ENCODE data around the gene MAML3. TPM values are rescaled to one million over a fixed set of nuclear protein-coding genes. Genes with fewer than 3 reads are reported as not detected.
A peak's percentile ranks its signal among the peaks of the same experiment; 100 is the strongest.
"Not testable (repeated sequence)": the region's sequence is repeated elsewhere in the genome, so short reads cannot be mapped to it uniquely, and the experiment has no call there.

MAML3 gene
- total RNA-seq, 1 donor from 2014 or later: 0.54 TPM

GRCh38 chr4:139711461-139711860, 442.5 kb downstream of the MAML3 start:
- Mint-ChIP-seq H3K4me3 (no peak overlapping the region), H3K27me3 (no peaks in the 10 kb centered on the region), H3K27ac (no peak overlapping the region), H3K36me3 (ENCODE audit: low read depth) (peaks cover 16% of the 10 kb centered on the region), H3K9me3 (no peaks in the 10 kb centered on the region), H3K4me1 (no peaks in the 10 kb centered on the region)
- no peak for DNase-seq
- intact Hi-C loops (cut with micrococcal nuclease): no loop called here

GRCh38 chr4:139710073-139710472, 443.9 kb downstream of the MAML3 start:
- intact Hi-C loops (cut with micrococcal nuclease): no loop called here
- no peak for DNase-seq
- H3K4me1 Mint-ChIP-seq: no peaks in the 10 kb centered on the region
- H3K9me3 Mint-ChIP-seq: no peaks in the 10 kb centered on the region
- no peak overlapping the region for H3K27ac Mint-ChIP-seq
- H3K27me3 Mint-ChIP-seq: no peaks in the 10 kb centered on the region
- H3K4me3 Mint-ChIP-seq: no peak overlapping the region
- peaks cover 29% of the 10 kb centered on the region for H3K36me3 Mint-ChIP-seq (ENCODE audit: low read depth)

DNA sequence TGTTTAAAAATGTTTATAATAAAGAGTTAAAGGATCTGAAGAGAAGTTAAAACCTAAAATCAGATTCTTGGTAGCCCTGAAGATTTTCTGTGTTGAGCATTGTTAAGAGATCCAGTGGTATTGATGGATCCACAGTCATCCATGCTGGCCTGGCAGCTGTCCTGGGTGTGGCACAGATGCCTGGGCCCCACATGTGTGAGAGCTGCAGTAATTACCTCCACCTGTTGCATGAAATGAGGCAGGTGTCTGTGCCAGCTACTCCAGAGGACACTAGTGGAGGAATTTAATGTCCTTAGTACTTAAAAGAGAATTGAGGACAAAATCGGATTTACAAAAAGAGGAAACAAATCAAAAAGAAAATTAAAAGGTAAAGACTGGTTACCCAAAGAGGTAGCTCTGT, 444.3 kb downstream of the MAML3 start:
- Mint-ChIP-seq H3K36me3 (ENCODE audit: low read depth) (peaks cover 30% of the 10 kb centered on the region), H3K9me3 (no peaks in the 10 kb centered on the region), H3K27ac (no peak overlapping the region), H3K4me1 (no peaks in the 10 kb centered on the region), H3K27me3 (no peaks in the 10 kb centered on the region), H3K4me3 (no peak overlapping the region)
- DNase-seq: no peak
- intact Hi-C loops (cut with micrococcal nuclease): no loop called here

DNA sequence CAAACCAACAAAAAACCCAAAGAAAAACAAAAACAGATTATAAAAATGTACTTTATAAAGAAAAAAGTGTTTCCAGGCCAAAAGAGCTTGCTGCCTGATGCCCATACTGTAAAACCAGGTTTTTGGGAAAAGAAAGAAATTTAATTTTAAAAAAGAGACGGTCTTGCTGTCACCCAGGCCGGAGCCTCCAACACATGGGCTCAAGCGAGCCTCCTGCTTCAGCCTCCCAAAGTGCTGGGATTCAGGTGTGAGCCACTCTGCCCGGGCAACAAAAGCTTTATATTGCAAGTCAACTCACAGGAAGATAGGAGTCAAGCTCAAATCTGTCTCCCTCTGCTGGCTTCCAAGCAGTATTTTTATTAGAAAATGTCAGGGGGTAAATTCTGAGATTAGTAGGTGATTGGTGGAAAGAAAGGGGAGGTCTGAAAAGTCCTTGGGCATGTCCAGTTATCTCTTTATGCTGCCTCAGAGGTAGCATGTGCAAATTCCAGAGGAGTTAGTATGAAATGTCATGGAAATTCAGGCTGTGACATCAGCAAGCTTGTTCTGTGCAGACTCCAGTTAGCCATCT, 449.0 kb downstream of the MAML3 start:
- Mint-ChIP-seq H3K36me3 (ENCODE audit: low read depth) (peaks cover 43% of the 10 kb centered on the region), H3K4me3 (no peak overlapping the region), H3K27ac (no peak overlapping the region), H3K27me3 (no peaks in the 10 kb centered on the region), H3K9me3 (no peaks in the 10 kb centered on the region), H3K4me1 (peaks cover 2% of the 10 kb centered on the region)
- intact Hi-C loops (cut with micrococcal nuclease): no loop called here
- DNase-seq: no peak

DNA sequence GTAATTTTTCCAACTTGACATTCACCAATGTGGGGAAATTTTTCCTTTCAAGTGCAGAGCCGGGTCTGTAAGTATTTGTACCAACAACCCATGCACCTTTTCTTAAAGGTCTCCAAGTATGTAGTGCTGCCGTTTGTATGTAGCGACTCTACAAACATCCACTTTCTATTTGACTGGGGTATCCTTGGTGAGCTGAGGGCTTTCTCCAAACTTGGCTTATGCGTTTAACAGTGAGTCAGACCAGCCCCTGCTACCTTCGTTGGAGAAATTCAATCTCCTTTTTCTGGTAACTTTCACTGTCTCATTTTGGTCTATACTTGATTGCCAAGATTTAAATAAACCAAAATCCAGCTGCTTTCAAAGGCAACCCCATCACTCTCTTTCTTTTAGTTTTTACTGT, 453.4 kb downstream of the MAML3 start:
- Mint-ChIP-seq H3K27me3 (no peaks in the 10 kb centered on the region), H3K4me1 (peaks cover 5% of the 10 kb centered on the region), H3K36me3 (ENCODE audit: low read depth) (peaks cover 34% of the 10 kb centered on the region), H3K4me3 (no peak overlapping the region), H3K27ac (no peak overlapping the region), H3K9me3 (peaks cover 9% of the 10 kb centered on the region)
- DNase-seq: no peak
- intact Hi-C loops (cut with micrococcal nuclease): loop anchor here (2.0 kb wide), 1 partner anchor 44 kb away; no protein-coding TSS in a partner anchor

DNA sequence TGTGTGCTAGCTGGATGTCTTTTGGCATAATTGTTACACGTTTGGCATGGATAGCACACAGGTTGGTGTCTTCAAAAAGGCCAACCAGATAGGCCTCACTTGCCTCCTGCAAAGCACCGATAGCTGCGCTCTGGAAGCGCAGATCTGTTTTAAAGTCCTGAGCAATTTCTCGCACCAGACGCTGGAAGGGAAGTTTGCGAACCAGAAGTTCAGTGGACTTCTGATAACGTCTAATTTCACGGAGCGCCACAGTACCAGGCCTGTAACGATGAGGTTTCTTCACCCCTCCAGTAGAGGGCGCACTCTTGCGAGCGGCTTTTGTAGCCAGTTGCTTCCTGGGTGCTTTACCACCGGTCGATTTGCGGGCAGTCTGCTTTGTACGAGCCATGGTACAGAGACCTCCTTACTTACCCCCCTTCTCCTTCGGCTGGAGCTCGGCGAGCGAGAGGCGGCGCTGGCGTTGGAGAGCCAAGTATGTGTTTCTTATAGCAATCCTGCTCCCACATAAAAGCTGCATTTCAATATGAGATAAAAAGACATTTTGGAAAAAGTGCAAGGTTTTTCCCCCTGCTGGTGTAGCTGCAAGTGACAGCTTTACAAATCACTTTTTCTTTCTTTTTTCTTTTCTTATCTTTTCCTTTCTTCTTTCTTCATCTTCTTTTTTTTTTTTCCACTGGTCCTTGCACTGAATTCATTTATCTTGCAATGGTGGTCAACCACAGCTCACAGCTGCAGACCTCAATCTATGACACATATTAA, 455.6 kb downstream of the MAML3 start:
- H3K27ac Mint-ChIP-seq; H3K27me3 Mint-ChIP-seq; DNase-seq; H3K4me3 Mint-ChIP-seq; H3K9me3 Mint-ChIP-seq; intact Hi-C loops (cut with micrococcal nuclease); H3K4me1 Mint-ChIP-seq: not testable (repeated sequence)
- H3K36me3 Mint-ChIP-seq (ENCODE audit: low read depth): peaks cover 29% of the 10 kb centered on the region

- Mint-ChIP-seq H3K27me3 (no peaks in the 10 kb centered on the region), H3K27ac (no peak overlapping the region), H3K9me3 (peaks cover 9% of the 10 kb centered on the region), H3K36me3 (ENCODE audit: low read depth) (peaks cover 26% of the 10 kb centered on the region), H3K4me1 (peaks cover 5% of the 10 kb centered on the region), H3K4me3 (no peak overlapping the region)
- no peak for DNase-seq
- intact Hi-C loops (cut with micrococcal nuclease): no loop called here
Observed at GRCh38 chr4:139696491-139696890, 457.5 kb downstream of the MAML3 start.

- no peak overlapping the region for H3K27ac Mint-ChIP-seq
- peaks cover 9% of the 10 kb centered on the region for H3K9me3 Mint-ChIP-seq
- H3K27me3 Mint-ChIP-seq: no peaks in the 10 kb centered on the region
- peaks cover 20% of the 10 kb centered on the region for H3K36me3 Mint-ChIP-seq (ENCODE audit: low read depth)
- H3K4me1 Mint-ChIP-seq: peaks cover 3% of the 10 kb centered on the region
- no peak overlapping the region for H3K4me3 Mint-ChIP-seq
- intact Hi-C loops (cut with micrococcal nuclease): no loop called here
- no peak for DNase-seq
Observed at GRCh38 chr4:139694522-139695107, 459.4 kb downstream of the MAML3 start.

DNA sequence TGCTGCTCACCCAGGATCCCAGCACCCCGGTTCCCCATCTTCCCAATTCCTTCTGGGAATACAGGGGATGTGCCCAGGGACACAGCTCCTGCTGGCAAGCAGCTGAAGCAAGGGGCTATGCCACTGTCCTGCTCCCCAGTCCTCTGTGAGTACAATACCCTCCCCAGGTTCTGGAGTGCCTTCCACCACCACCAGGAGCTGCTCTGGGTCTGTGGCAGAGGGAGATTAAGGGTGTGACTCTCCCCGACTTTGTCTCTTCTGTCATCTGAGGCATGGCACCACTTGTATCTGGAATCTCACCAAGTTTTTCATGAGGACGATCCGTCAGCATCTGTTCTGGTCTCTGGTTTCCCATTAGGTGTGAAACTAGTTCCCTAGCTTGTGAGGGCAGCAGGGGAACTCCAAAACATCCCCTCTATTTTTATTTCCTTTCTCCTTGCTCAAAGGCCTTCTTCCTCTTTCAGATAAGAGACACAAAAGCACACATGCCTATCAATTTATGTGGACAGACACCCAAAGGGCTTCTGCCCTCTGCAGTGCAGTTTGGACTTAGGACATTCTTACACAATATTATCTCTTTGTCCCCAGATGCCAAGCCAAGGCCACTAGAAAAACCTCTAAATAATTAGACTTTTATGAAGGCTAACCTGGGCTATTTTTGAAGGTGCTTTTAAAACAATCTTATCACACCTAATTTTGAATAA, 461.5 kb downstream of the MAML3 start:
- intact Hi-C loops (cut with micrococcal nuclease): no loop called here
- H3K4me3 Mint-ChIP-seq: no peak overlapping the region
- no peaks in the 10 kb centered on the region for H3K27me3 Mint-ChIP-seq
- DNase-seq: no peak
- peaks cover 6% of the 10 kb centered on the region for H3K9me3 Mint-ChIP-seq
- H3K36me3 Mint-ChIP-seq (ENCODE audit: low read depth): peaks cover 19% of the 10 kb centered on the region
- H3K4me1 Mint-ChIP-seq: peaks cover 4% of the 10 kb centered on the region
- no peak overlapping the region for H3K27ac Mint-ChIP-seq

GRCh38 chr4:139690419-139690818, 463.6 kb downstream of the MAML3 start:
- DNase-seq: no peak
- Mint-ChIP-seq H3K4me1 (peaks cover 7% of the 10 kb centered on the region), H3K36me3 (ENCODE audit: low read depth) (peaks cover 17% of the 10 kb centered on the region), H3K27ac (no peak overlapping the region), H3K9me3 (no peaks in the 10 kb centered on the region), H3K27me3 (no peaks in the 10 kb centered on the region), H3K4me3 (no peak overlapping the region)
- intact Hi-C loops (cut with micrococcal nuclease): no loop called here

GRCh38 chr4:139689093-139689722, 464.8 kb downstream of the MAML3 start:
- Mint-ChIP-seq H3K9me3 (peaks cover 4% of the 10 kb centered on the region), H3K4me1 (peaks cover 15% of the 10 kb centered on the region), H3K36me3 (ENCODE audit: low read depth) (peaks cover 26% of the 10 kb centered on the region), H3K27ac (no peak overlapping the region), H3K27me3 (no peaks in the 10 kb centered on the region), H3K4me3 (no peak overlapping the region)
- no peak for DNase-seq
- intact Hi-C loops (cut with micrococcal nuclease): no loop called here

GRCh38 chr4:139686988-139687387, 467.0 kb downstream of the MAML3 start:
- DNase-seq: no peak
- peaks cover 42% of the 10 kb centered on the region for H3K36me3 Mint-ChIP-seq (ENCODE audit: low read depth)
- intact Hi-C loops (cut with micrococcal nuclease): no loop called here
- H3K27ac Mint-ChIP-seq: no peak overlapping the region
- H3K4me1 Mint-ChIP-seq: peaks cover 27% of the 10 kb centered on the region
- H3K4me3 Mint-ChIP-seq: no peak overlapping the region
- no peaks in the 10 kb centered on the region for H3K27me3 Mint-ChIP-seq
- H3K9me3 Mint-ChIP-seq: peaks cover 4% of the 10 kb centered on the region

DNA sequence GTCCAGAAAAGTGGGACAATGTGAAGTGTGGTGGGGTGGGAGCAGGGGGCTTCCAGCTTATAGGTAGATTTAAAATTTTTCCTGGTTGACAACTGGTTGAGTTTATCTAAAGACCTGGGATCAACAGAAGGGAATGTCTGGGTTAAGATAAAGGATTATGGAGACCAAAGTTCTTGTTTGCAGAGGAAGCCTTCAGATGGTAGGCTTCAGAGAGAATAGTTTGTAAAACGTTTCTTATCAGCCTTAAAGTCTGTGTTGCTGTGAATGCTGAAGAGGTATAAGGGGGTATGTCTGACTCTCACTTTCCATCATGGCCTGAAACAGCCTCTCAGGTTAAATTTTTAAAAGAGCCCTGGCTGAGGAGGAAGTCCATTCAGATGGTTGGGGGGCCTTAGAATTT, 467.9 kb downstream of the MAML3 start:
- intact Hi-C loops (cut with micrococcal nuclease): no loop called here
- Mint-ChIP-seq H3K9me3 (peaks cover 4% of the 10 kb centered on the region), H3K27ac (no peak overlapping the region), H3K4me3 (no peak overlapping the region), H3K36me3 (ENCODE audit: low read depth) (peaks cover 45% of the 10 kb centered on the region), H3K4me1 (peaks cover 28% of the 10 kb centered on the region), H3K27me3 (no peaks in the 10 kb centered on the region)
- no peak for DNase-seq

DNA sequence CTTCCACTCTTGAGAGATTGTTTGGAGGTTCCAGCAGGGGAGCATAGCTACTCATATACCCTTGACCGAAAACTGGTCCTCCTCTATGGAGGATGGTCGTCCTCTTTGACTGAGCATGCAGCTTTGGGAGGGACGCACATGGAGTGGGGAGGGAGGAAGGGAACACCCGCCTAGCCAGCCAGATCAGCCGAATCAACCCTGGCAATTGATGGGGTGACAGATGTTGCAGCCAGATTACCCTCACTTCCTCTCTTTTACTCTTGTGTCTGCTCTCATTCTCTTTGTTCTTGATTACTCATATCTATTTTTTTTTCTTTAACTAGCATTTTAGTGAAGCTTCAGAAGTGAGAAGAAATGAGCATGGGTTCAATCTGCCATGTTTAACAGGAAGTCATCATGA, 468.8 kb downstream of the MAML3 start:
- H3K36me3 Mint-ChIP-seq (ENCODE audit: low read depth): peaks cover 53% of the 10 kb centered on the region
- peaks cover 28% of the 10 kb centered on the region for H3K4me1 Mint-ChIP-seq
- no peaks in the 10 kb centered on the region for H3K27me3 Mint-ChIP-seq
- H3K9me3 Mint-ChIP-seq: peaks cover 4% of the 10 kb centered on the region
- peak; percentile 61 for DNase-seq
- intact Hi-C loops (cut with micrococcal nuclease): no loop called here
- no peak overlapping the region for H3K4me3 Mint-ChIP-seq
- H3K27ac Mint-ChIP-seq: peak overlapping the region; percentile 70

Measured in activated CD4-positive, alpha-beta T cell treated with anti-CD3 and anti-CD28 coated beads, Interleukin-2, amount 10 ng/mL, durations not matched to agents 24 days and 14 days (primary cell).